Measurements from ENCODE around the gene S100B.

The S100B gene

DNA sequence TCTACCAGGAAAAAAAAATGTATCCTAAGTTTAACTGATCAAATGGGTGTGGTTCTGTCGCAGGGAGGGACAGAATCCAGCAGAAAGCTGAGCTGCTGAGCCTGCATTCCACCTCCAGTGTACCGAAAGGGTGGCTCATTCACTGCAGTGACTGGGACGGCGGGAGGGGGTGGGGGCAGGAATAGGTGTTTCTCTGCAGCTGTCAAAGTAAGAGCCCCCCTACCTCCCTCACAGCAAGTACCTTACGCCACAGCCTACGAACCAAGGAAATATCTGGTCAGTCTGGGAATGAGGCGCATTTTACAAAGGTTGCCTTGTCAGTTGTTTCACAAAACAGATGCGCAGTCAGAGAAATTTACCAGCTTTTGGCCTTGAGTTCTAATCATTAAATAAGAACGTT lies 1.7 kb downstream of the S100B start:
- Histone ChIP-seq H3K4ac (ENCODE audit: low read length) (no peak overlapping the region), H3K27ac (replicated peaks; ENCODE audit: low read length) (no peak overlapping the region), H3K27me3 (ENCODE audit: control insufficient read depth in 3 of 3, insufficient read depth in 3 of 3, low read depth in 1 of 3, low read length in 3 of 3) (no peaks in the 10 kb centered on the region), H2BK120ac (ENCODE audit: low read depth, low read length) (no peak overlapping the region), H3K4me2 (ENCODE audit: insufficient read depth, low read length, poor library complexity, severe bottlenecking) (no peak overlapping the region), H2BK5ac (ENCODE audit: low read length) (no peak overlapping the region), H2AK5ac (ENCODE audit: low read depth, low read length) (no peak overlapping the region), H3K14ac (ENCODE audit: low read length) (no peak overlapping the region), H3K4me1 (ENCODE audit: control insufficient read depth in 2 of 2, insufficient read depth in 1 of 2, low read depth in 1 of 2, low read length in 2 of 2) (peaks cover 19 to 51% of the 10 kb centered on the region in 2 donors), H3K36me3 (replicated peaks in 1 of 2; ENCODE audit: control insufficient read depth in 2 of 2, insufficient read depth in 2 of 2, low read length in 2 of 2) (no peaks in the 10 kb centered on the region), H3K23ac (ENCODE audit: low read depth, low read length, poor library complexity) (no peak overlapping the region), H2BK12ac (ENCODE audit: low read length) (no peak overlapping the region), H4K91ac (ENCODE audit: low read depth, low read length, poor library complexity) (no peak overlapping the region), H3K4me3 (ENCODE audit: low read length in 2 of 2) (no peak overlapping the region), H2BK15ac (ENCODE audit: low read length) (no peak overlapping the region), H3K9me3 (replicated peaks in 1 of 2; ENCODE audit: control insufficient read depth in 2 of 2, insufficient read depth in 1 of 2, low read depth in 1 of 2, low read length in 2 of 2) (no peaks in the 10 kb centered on the region), H4K8ac (ENCODE audit: low read depth, low read length) (no peak overlapping the region), H3K79me1 (ENCODE audit: low read depth, low read length) (no peaks in the 10 kb centered on the region), H2AFZ (ENCODE audit: low read length) (no peak overlapping the region), H3K18ac (ENCODE audit: low read length) (no peak overlapping the region), H3K9ac (ENCODE audit: low read depth, low read length, poor library complexity) (no peak overlapping the region)
- DNase-seq (ENCODE audit: low spot score) = no peak
- WGBS, 2 donors (ENCODE audit: extremely low coverage in 2 of 2, insufficient read length in 2 of 2, insufficient replicate concordance in 1 of 2) = no CpG with 5 or more reads among the region's 9 CpGs

GRCh38 chr21:46600978-46601377 lies 3.9 kb downstream of the S100B start:
- Histone ChIP-seq H3K23ac (ENCODE audit: low read depth, low read length, poor library complexity) (no peak overlapping the region), H3K9ac (ENCODE audit: low read depth, low read length, poor library complexity) (no peak overlapping the region), H3K4me1 (ENCODE audit: control insufficient read depth in 2 of 2, insufficient read depth in 1 of 2, low read depth in 1 of 2, low read length in 2 of 2) (peaks cover 19 to 51% of the 10 kb centered on the region in 2 donors), H3K36me3 (replicated peaks in 1 of 2; ENCODE audit: control insufficient read depth in 2 of 2, insufficient read depth in 2 of 2, low read length in 2 of 2) (no peaks in the 10 kb centered on the region), H3K18ac (ENCODE audit: low read length) (peak overlapping the region; percentile 82), H3K4me2 (ENCODE audit: insufficient read depth, low read length, poor library complexity, severe bottlenecking) (no peak overlapping the region), H3K14ac (ENCODE audit: low read length) (no peak overlapping the region), H2AK5ac (ENCODE audit: low read depth, low read length) (peak overlapping the region; percentile 68), H4K8ac (ENCODE audit: low read depth, low read length) (no peak overlapping the region), H3K9me3 (replicated peaks in 1 of 2; ENCODE audit: control insufficient read depth in 2 of 2, insufficient read depth in 1 of 2, low read depth in 1 of 2, low read length in 2 of 2) (peaks cover 2 to 7% of the 10 kb centered on the region in 2 donors), H2BK5ac (ENCODE audit: low read length) (no peak overlapping the region), H2BK120ac (ENCODE audit: low read depth, low read length) (peak overlapping the region; percentile 22), H4K91ac (ENCODE audit: low read depth, low read length, poor library complexity) (no peak overlapping the region), H3K4me3 (ENCODE audit: low read length in 2 of 2) (no peak overlapping the region), H2BK15ac (ENCODE audit: low read length) (no peak overlapping the region), H3K4ac (ENCODE audit: low read length) (no peak overlapping the region), H3K27ac (replicated peaks; ENCODE audit: low read length) (no peak overlapping the region), H2BK12ac (ENCODE audit: low read length) (peak overlapping the region; percentile 48), H3K79me1 (ENCODE audit: low read depth, low read length) (no peaks in the 10 kb centered on the region), H3K27me3 (ENCODE audit: control insufficient read depth in 3 of 3, insufficient read depth in 3 of 3, low read depth in 1 of 3, low read length in 3 of 3) (no peaks in the 10 kb centered on the region), H2AFZ (ENCODE audit: low read length) (peak overlapping the region; percentile 8)
- DNase-seq (ENCODE audit: low spot score) = no peak
- WGBS, 2 donors (ENCODE audit: extremely low coverage in 2 of 2, insufficient read length in 2 of 2, insufficient replicate concordance in 1 of 2) = no CpG with 5 or more reads among the region's 9 CpGs

DNA sequence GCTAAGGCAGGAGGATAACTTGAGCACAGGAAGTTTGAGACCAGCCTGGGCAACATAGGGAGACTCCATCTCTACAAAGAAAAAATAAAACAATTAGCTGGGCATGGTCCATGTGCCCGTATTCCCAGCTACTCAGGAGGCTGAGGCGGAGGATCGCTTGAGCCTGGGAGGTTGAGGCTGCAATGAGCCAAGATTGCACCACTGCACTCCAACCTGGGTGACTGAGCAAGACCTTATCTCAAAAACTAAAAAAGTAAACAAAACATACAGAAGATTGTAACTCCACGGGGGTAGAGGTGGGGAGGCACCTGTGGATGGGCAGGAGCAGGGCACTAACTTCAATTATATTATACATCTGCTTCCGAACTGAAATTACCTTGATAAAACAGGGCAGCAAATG lies 4.6 kb downstream of the S100B start:
- no peak for DNase-seq (ENCODE audit: low spot score)
- no peak overlapping the region for H2BK12ac ChIP-seq (ENCODE audit: low read length)
- no peaks in the 10 kb centered on the region for H3K79me1 ChIP-seq (ENCODE audit: low read depth, low read length)
- H2AK5ac ChIP-seq (ENCODE audit: low read depth, low read length) = no peak overlapping the region
- no peak overlapping the region for H4K91ac ChIP-seq (ENCODE audit: low read depth, low read length, poor library complexity)
- no peak overlapping the region for H3K4me2 ChIP-seq (ENCODE audit: insufficient read depth, low read length, poor library complexity, severe bottlenecking)
- H3K4ac ChIP-seq (ENCODE audit: low read length) = no peak overlapping the region
- no peak overlapping the region for H3K14ac ChIP-seq (ENCODE audit: low read length)
- no peak overlapping the region for H2BK5ac ChIP-seq (ENCODE audit: low read length)
- no peak overlapping the region for H3K9ac ChIP-seq (ENCODE audit: low read depth, low read length, poor library complexity)
- H3K4me3 ChIP-seq (ENCODE audit: low read length in 2 of 2) = no peak overlapping the region
- H2AFZ ChIP-seq (ENCODE audit: low read length) = no peak overlapping the region
- H2BK15ac ChIP-seq (ENCODE audit: low read length) = no peak overlapping the region
- H3K36me3 ChIP-seq (replicated peaks in 1 of 2; ENCODE audit: control insufficient read depth in 2 of 2, insufficient read depth in 2 of 2, low read length in 2 of 2) = no peaks in the 10 kb centered on the region
- H3K27ac ChIP-seq (replicated peaks; ENCODE audit: low read length) = no peak overlapping the region
- H2BK120ac ChIP-seq (ENCODE audit: low read depth, low read length) = no peak overlapping the region
- no peak overlapping the region for H3K18ac ChIP-seq (ENCODE audit: low read length)
- no CpG with 5 or more reads among the region's 5 CpGs for WGBS, 2 donors (ENCODE audit: extremely low coverage in 2 of 2, insufficient read length in 2 of 2, insufficient replicate concordance in 1 of 2)
- no peak overlapping the region for H4K8ac ChIP-seq (ENCODE audit: low read depth, low read length)
- peaks cover 2 to 12% of the 10 kb centered on the region in 2 donors for H3K9me3 ChIP-seq (replicated peaks in 1 of 2; ENCODE audit: control insufficient read depth in 2 of 2, insufficient read depth in 1 of 2, low read depth in 1 of 2, low read length in 2 of 2)
- H3K23ac ChIP-seq (ENCODE audit: low read depth, low read length, poor library complexity) = no peak overlapping the region
- peaks cover 16 to 50% of the 10 kb centered on the region in 2 donors for H3K4me1 ChIP-seq (ENCODE audit: control insufficient read depth in 2 of 2, insufficient read depth in 1 of 2, low read depth in 1 of 2, low read length in 2 of 2)
- no peaks in the 10 kb centered on the region for H3K27me3 ChIP-seq (ENCODE audit: control insufficient read depth in 3 of 3, insufficient read depth in 3 of 3, low read depth in 1 of 3, low read length in 3 of 3)

- H3K27me3 ChIP-seq (ENCODE audit: control insufficient read depth in 3 of 3, insufficient read depth in 3 of 3, low read depth in 1 of 3, low read length in 3 of 3) = no peaks in the 10 kb centered on the region
- peak overlapping the region; percentile 47 for H2AFZ ChIP-seq (ENCODE audit: low read length)
- H2BK12ac ChIP-seq (ENCODE audit: low read length) = no peak overlapping the region
- no CpG with 5 or more reads among the region's 38 CpGs for WGBS, 2 donors (ENCODE audit: extremely low coverage in 2 of 2, insufficient read length in 2 of 2, insufficient replicate concordance in 1 of 2)
- H3K79me1 ChIP-seq (ENCODE audit: low read depth, low read length) = no peaks in the 10 kb centered on the region
- H3K14ac ChIP-seq (ENCODE audit: low read length) = no peak overlapping the region
- peak overlapping the region; percentile 91 for H3K18ac ChIP-seq (ENCODE audit: low read length)
- peak overlapping the region; percentile 12 for H3K4me2 ChIP-seq (ENCODE audit: insufficient read depth, low read length, poor library complexity, severe bottlenecking)
- peak; percentile 45 for DNase-seq (ENCODE audit: low spot score)
- peak overlapping the region; percentile 56 for H2BK5ac ChIP-seq (ENCODE audit: low read length)
- peak overlapping the region; percentile 29 for H3K27ac ChIP-seq (replicated peaks; ENCODE audit: low read length)
- H3K4ac ChIP-seq (ENCODE audit: low read length) = peak overlapping the region; percentile 60
- no peaks in the 10 kb centered on the region for H3K36me3 ChIP-seq (replicated peaks in 1 of 2; ENCODE audit: control insufficient read depth in 2 of 2, insufficient read depth in 2 of 2, low read length in 2 of 2)
- no peak overlapping the region for H4K91ac ChIP-seq (ENCODE audit: low read depth, low read length, poor library complexity)
- no peak overlapping the region for H3K4me3 ChIP-seq (ENCODE audit: low read length in 2 of 2)
- peak overlapping the region; percentile 40 for H2BK15ac ChIP-seq (ENCODE audit: low read length)
- H3K9me3 ChIP-seq (replicated peaks in 1 of 2; ENCODE audit: control insufficient read depth in 2 of 2, insufficient read depth in 1 of 2, low read depth in 1 of 2, low read length in 2 of 2) = peaks cover 2 to 23% of the 10 kb centered on the region in 2 donors
- H2AK5ac ChIP-seq (ENCODE audit: low read depth, low read length) = peak overlapping the region; percentile 91
- no peak overlapping the region for H2BK120ac ChIP-seq (ENCODE audit: low read depth, low read length)
- H3K23ac ChIP-seq (ENCODE audit: low read depth, low read length, poor library complexity) = peak overlapping the region; percentile 25
- peaks cover 10 to 42% of the 10 kb centered on the region in 2 donors for H3K4me1 ChIP-seq (ENCODE audit: control insufficient read depth in 2 of 2, insufficient read depth in 1 of 2, low read depth in 1 of 2, low read length in 2 of 2)
- H3K9ac ChIP-seq (ENCODE audit: low read depth, low read length, poor library complexity) = no peak overlapping the region
- no peak overlapping the region for H4K8ac ChIP-seq (ENCODE audit: low read depth, low read length)
These were observed 6.0 kb downstream of the S100B start for GRCh38 chr21:46598581-46599572.

Data from neuronal stem cell (in vitro differentiated cells).